ENCODE data around the gene ADARB1. TPM values are rescaled to one million over a fixed set of nuclear protein-coding genes. Genes with fewer than 3 reads are reported as not detected.

ADARB1 gene
- total RNA-seq, 1 experiment from 2014 or later = 12.1 TPM

GRCh38 chr21:45051580-45052434 is 22.6 kb upstream of the ADARB1 start:
- no peak overlapping the region for H3K4me3 ChIP-seq
- no peak overlapping the region for H3K4me2 ChIP-seq
- CTCF ChIA-PET = no interaction called here
- no peaks in the 10 kb centered on the region for H4K20me1 ChIP-seq (ENCODE audit: insufficient read depth)
- intact Hi-C loops (cut with micrococcal nuclease; ENCODE audit: unreplicated experiment) = no loop called here
- H3K27ac ChIP-seq = no peak overlapping the region
- no peak overlapping the region for H2AFZ ChIP-seq
- TF ChIP-seq EZH2 (IDR thresholded peaks at IDR 0.05; ENCODE audit: low read depth) (no peak), CTCF (conservative IDR thresholded peaks at IDR 0.05) (no peak)
- no peaks in the 10 kb centered on the region for H3K4me1 ChIP-seq (replicated peaks; ENCODE audit: insufficient read depth)
- POLR2A ChIA-PET (ENCODE audit: unreplicated experiment) = no interaction called here
- no peaks in the 10 kb centered on the region for H3F3A ChIP-seq (ENCODE audit: insufficient read depth, low read depth)
- H3K9me2 ChIP-seq (ENCODE audit: insufficient read depth) = no peaks in the 10 kb centered on the region
- no peaks in the 10 kb centered on the region for H3K79me2 ChIP-seq (ENCODE audit: low read depth)
- H3K9me3 ChIP-seq (ENCODE audit: insufficient read depth, low read depth) = peaks cover 5% of the 10 kb centered on the region; the same call in 1 of the 2 replicates
- DNase-seq = no peak
- no peaks in the 10 kb centered on the region for H3K36me3 ChIP-seq (ENCODE audit: low read depth)
- BruUV-seq (replicated peaks) = no TSS peak
- peaks cover 13% of the 10 kb centered on the region for H3K27me3 ChIP-seq (ENCODE audit: insufficient read depth, low read depth)

GRCh38 chr21:45052960-45053359 is 21.4 kb upstream of the ADARB1 start:
- intact Hi-C loops (cut with micrococcal nuclease; ENCODE audit: unreplicated experiment) = no loop called here
- Histone ChIP-seq H3K27ac (no peak overlapping the region), H3K79me2 (ENCODE audit: low read depth) (no peaks in the 10 kb centered on the region), H4K20me1 (ENCODE audit: insufficient read depth) (no peaks in the 10 kb centered on the region), H2AFZ (no peak overlapping the region), H3K9me2 (ENCODE audit: insufficient read depth) (no peaks in the 10 kb centered on the region), H3K4me2 (no peak overlapping the region), H3K36me3 (ENCODE audit: low read depth) (no peaks in the 10 kb centered on the region), H3K9me3 (ENCODE audit: insufficient read depth, low read depth) (no peaks in the 10 kb centered on the region), H3K27me3 (ENCODE audit: insufficient read depth, low read depth) (peaks cover 13% of the 10 kb centered on the region), H3K4me1 (replicated peaks; ENCODE audit: insufficient read depth) (no peaks in the 10 kb centered on the region), H3K4me3 (no peak overlapping the region), H3F3A (ENCODE audit: insufficient read depth, low read depth) (no peaks in the 10 kb centered on the region)
- BruUV-seq (replicated peaks) = no TSS peak
- DNase-seq = no peak
- TF ChIP-seq EZH2 (IDR thresholded peaks at IDR 0.05; ENCODE audit: low read depth) (no peak), CTCF (conservative IDR thresholded peaks at IDR 0.05) (no peak)
- CTCF ChIA-PET = no interaction called here
- POLR2A ChIA-PET (ENCODE audit: unreplicated experiment) = no interaction called here

- intact Hi-C loops (cut with micrococcal nuclease; ENCODE audit: unreplicated experiment) = no loop called here
- BruUV-seq (replicated peaks) = no TSS peak
These were observed 20.7 kb upstream of the ADARB1 start for GRCh38 chr21:45053561-45054226.

More at GRCh38 chr21:45053561-45054226, 20.7 kb upstream of the ADARB1 start:
- Histone ChIP-seq H3K36me3 (ENCODE audit: low read depth) (no peaks in the 10 kb centered on the region), H3K4me1 (replicated peaks; ENCODE audit: insufficient read depth) (no peaks in the 10 kb centered on the region), H3K27me3 (ENCODE audit: insufficient read depth, low read depth) (peaks cover 13% of the 10 kb centered on the region), H3K4me3 (no peak overlapping the region), H3K9me3 (ENCODE audit: insufficient read depth, low read depth) (no peaks in the 10 kb centered on the region), H3K27ac (no peak overlapping the region), H3K9me2 (ENCODE audit: insufficient read depth) (no peaks in the 10 kb centered on the region), H3K4me2 (no peak overlapping the region), H3F3A (ENCODE audit: insufficient read depth, low read depth) (no peaks in the 10 kb centered on the region), H4K20me1 (ENCODE audit: insufficient read depth) (no peaks in the 10 kb centered on the region), H2AFZ (no peak overlapping the region), H3K79me2 (ENCODE audit: low read depth) (no peaks in the 10 kb centered on the region)
- CTCF ChIA-PET = no interaction called here
- POLR2A ChIA-PET (ENCODE audit: unreplicated experiment) = interaction anchor here (0.6 kb wide), 1 partner anchor 1602 kb away, joined by 4 read pairs; no protein-coding TSS in a partner anchor
- TF ChIP-seq CTCF (conservative IDR thresholded peaks at IDR 0.05) (no peak), EZH2 (IDR thresholded peaks at IDR 0.05; ENCODE audit: low read depth) (no peak)
- DNase-seq = no peak
